HUES48 (cell line): Measurements from ENCODE around the gene DUSP1.

Experiments used
- H3K27ac ChIP-seq: one replicate; pipeline ENCODE4 v1.7.0; 2013; ENCODE audit warnings: low read depth, low read length, inconsistent platforms
- H3K27me3 ChIP-seq: 2 replicates; pipeline ENCODE4 v1.6.1; 2013; ENCODE audit warnings: mild to moderate bottlenecking, low read length; ENCODE audit not compliant: control insufficient read depth, insufficient read depth
- H3K36me3 ChIP-seq: 2 replicates; pipeline ENCODE4 v1.6.1; 2013; ENCODE audit warnings: low read length; ENCODE audit not compliant: control insufficient read depth, insufficient read depth
- H3K4me1 ChIP-seq: 2 replicates; pipeline ENCODE4 v1.6.1; 2013; ENCODE audit warnings: mild to moderate bottlenecking, low read length; ENCODE audit not compliant: control insufficient read depth, insufficient read depth
- H3K4me3 ChIP-seq: 2 replicates; pipeline ENCODE4 v1.5.1; 2013; ENCODE audit warnings: mild to moderate bottlenecking, low read depth, low read length
- H3K9ac ChIP-seq: 2 replicates; pipeline ENCODE4 v1.6.1; 2013; ENCODE audit warnings: mild to moderate bottlenecking, low read depth, low read length, moderate library complexity
- H3K9me3 ChIP-seq: 2 replicates; pipeline ENCODE4 v1.6.1; 2013; ENCODE audit warnings: low read length; ENCODE audit not compliant: control insufficient read depth, insufficient read depth

The DUSP1 gene

GRCh38 chr5:172735141-172735831 lies 35.7 kb downstream of the DUSP1 start:
- Histone ChIP-seq H3K4me3 (no peak overlapping the region), H3K36me3 (no peaks in the 10 kb centered on the region), H3K27ac (no peak overlapping the region), H3K9me3 (no peaks in the 10 kb centered on the region), H3K4me1 (no peaks in the 10 kb centered on the region), H3K27me3 (no peaks in the 10 kb centered on the region), H3K9ac (no peak overlapping the region)

- Histone ChIP-seq H3K9me3 (no peaks in the 10 kb centered on the region), H3K36me3 (no peaks in the 10 kb centered on the region), H3K27me3 (no peaks in the 10 kb centered on the region), H3K4me3 (no peak overlapping the region), H3K4me1 (no peaks in the 10 kb centered on the region), H3K9ac (no peak overlapping the region), H3K27ac (no peak overlapping the region)
Measured at GRCh38 chr5:172733974-172734346, 37.0 kb downstream of the DUSP1 start.

- no peak overlapping the region for H3K27ac ChIP-seq
- H3K9me3 ChIP-seq, result no peaks in the 10 kb centered on the region
- H3K4me3 ChIP-seq, result no peak overlapping the region
- no peaks in the 10 kb centered on the region for H3K36me3 ChIP-seq
- no peaks in the 10 kb centered on the region for H3K4me1 ChIP-seq
- no peak overlapping the region for H3K9ac ChIP-seq
- H3K27me3 ChIP-seq, result no peaks in the 10 kb centered on the region
Measured at GRCh38 chr5:172733131-172733973, 37.6 kb downstream of the DUSP1 start.

- H3K27me3 ChIP-seq, result no peaks in the 10 kb centered on the region
- H3K36me3 ChIP-seq, result no peaks in the 10 kb centered on the region
- no peaks in the 10 kb centered on the region for H3K9me3 ChIP-seq
- H3K4me1 ChIP-seq, result no peaks in the 10 kb centered on the region
- H3K9ac ChIP-seq, result no peak overlapping the region
- no peak overlapping the region for H3K27ac ChIP-seq
- no peak overlapping the region for H3K4me3 ChIP-seq
Measured at GRCh38 chr5:172732201-172732865, 38.7 kb downstream of the DUSP1 start.

- H3K4me3 ChIP-seq, result no peak overlapping the region
- H3K27me3 ChIP-seq, result no peaks in the 10 kb centered on the region
- H3K9ac ChIP-seq, result no peak overlapping the region
- no peaks in the 10 kb centered on the region for H3K4me1 ChIP-seq
- H3K9me3 ChIP-seq, result no peaks in the 10 kb centered on the region
- no peak overlapping the region for H3K27ac ChIP-seq
- H3K36me3 ChIP-seq, result no peaks in the 10 kb centered on the region
Measured at GRCh38 chr5:172731680-172732074, 39.3 kb downstream of the DUSP1 start.

- no peak overlapping the region for H3K27ac ChIP-seq
- H3K36me3 ChIP-seq, result no peaks in the 10 kb centered on the region
- H3K27me3 ChIP-seq, result no peaks in the 10 kb centered on the region
- no peaks in the 10 kb centered on the region for H3K9me3 ChIP-seq
- no peak overlapping the region for H3K4me3 ChIP-seq
- no peak overlapping the region for H3K9ac ChIP-seq
- no peaks in the 10 kb centered on the region for H3K4me1 ChIP-seq
Measured at GRCh38 chr5:172730981-172731679, 39.9 kb downstream of the DUSP1 start.

- H3K9ac ChIP-seq, result no peak overlapping the region
- no peaks in the 10 kb centered on the region for H3K27me3 ChIP-seq
- H3K4me3 ChIP-seq, result no peak overlapping the region
- H3K9me3 ChIP-seq, result no peaks in the 10 kb centered on the region
- no peak overlapping the region for H3K27ac ChIP-seq
- no peaks in the 10 kb centered on the region for H3K36me3 ChIP-seq
- no peaks in the 10 kb centered on the region for H3K4me1 ChIP-seq
Measured at GRCh38 chr5:172730222-172730621, 40.8 kb downstream of the DUSP1 start.

GRCh38 chr5:172729588-172729987 lies 41.4 kb downstream of the DUSP1 start:
- Histone ChIP-seq H3K4me3 (no peak overlapping the region), H3K27ac (no peak overlapping the region), H3K9ac (no peak overlapping the region), H3K27me3 (no peaks in the 10 kb centered on the region), H3K4me1 (no peaks in the 10 kb centered on the region), H3K9me3 (no peaks in the 10 kb centered on the region), H3K36me3 (no peaks in the 10 kb centered on the region)

- H3K9me3 ChIP-seq, result no peaks in the 10 kb centered on the region
- H3K9ac ChIP-seq, result no peak overlapping the region
- H3K36me3 ChIP-seq, result no peaks in the 10 kb centered on the region
- no peaks in the 10 kb centered on the region for H3K27me3 ChIP-seq
- H3K27ac ChIP-seq, result no peak overlapping the region
- H3K4me3 ChIP-seq, result no peak overlapping the region
- no peaks in the 10 kb centered on the region for H3K4me1 ChIP-seq
Measured at GRCh38 chr5:172728481-172729241, 42.3 kb downstream of the DUSP1 start.

GRCh38 chr5:172727551-172727950 lies 43.4 kb downstream of the DUSP1 start:
- no peak overlapping the region for H3K4me3 ChIP-seq
- no peaks in the 10 kb centered on the region for H3K27me3 ChIP-seq
- no peak overlapping the region for H3K9ac ChIP-seq
- H3K9me3 ChIP-seq, result no peaks in the 10 kb centered on the region
- H3K4me1 ChIP-seq, result no peaks in the 10 kb centered on the region
- no peaks in the 10 kb centered on the region for H3K36me3 ChIP-seq
- H3K27ac ChIP-seq, result no peak overlapping the region
